ENCODE data around the gene WDR4. TPM values are rescaled to one million over a fixed set of nuclear protein-coding genes. Genes with fewer than 3 reads are reported as not detected.
"Not testable (repeated sequence)": the region's sequence is repeated elsewhere in the genome, so short reads cannot be mapped to it uniquely, and the experiment has no call there.

The WDR4 gene
- total RNA-seq, 1 experiment from 2014 or later, result 55.3 TPM

DNA sequence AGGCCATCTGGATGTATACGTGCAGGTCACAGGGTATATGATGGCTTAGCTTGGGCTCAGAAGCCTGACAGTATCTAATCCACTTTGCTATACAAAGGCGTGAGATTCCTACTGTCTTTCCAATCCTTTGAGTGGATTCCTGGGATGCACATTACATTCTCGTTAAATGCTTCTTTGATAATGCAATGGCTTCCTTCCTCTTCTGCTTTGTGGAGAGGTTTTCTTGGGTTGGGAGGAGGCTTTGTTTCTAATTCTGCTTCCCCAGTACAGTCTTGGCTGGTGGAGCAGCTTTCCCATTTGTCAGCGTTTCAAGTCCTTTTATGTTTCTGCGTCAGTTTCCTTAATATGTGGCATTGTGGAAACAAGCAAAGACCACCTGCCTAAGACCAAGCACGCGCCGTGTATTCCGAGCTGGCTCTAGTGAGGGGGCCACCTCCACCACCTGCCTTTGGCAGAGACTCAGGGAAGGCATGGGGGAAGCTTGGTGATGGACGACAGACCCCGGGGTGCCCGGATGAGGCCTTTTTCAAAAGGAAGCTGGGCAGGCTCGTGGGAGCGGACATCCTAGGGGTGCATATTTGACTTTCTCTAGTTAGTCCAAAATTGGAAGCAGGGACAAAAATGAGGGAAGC lies 72.7 kb downstream of the WDR4 start:
- H3K4me3 ChIP-seq (ENCODE audit: low read depth, low read length, poor library complexity, severe bottlenecking), result no peak overlapping the region
- H3K9me3 ChIP-seq (ENCODE audit: low read depth, low read length, poor library complexity, severe bottlenecking), result no peaks in the 10 kb centered on the region
- H3K36me3 ChIP-seq (ENCODE audit: insufficient read depth, low read length, poor library complexity, severe bottlenecking), result no peaks in the 10 kb centered on the region
- H3K27me3 ChIP-seq (replicated peaks; ENCODE audit: insufficient read depth, low read depth, low read length, poor library complexity), result no peaks in the 10 kb centered on the region
- peak; percentile 35 for DNase-seq (ENCODE audit: low spot score)
- no peaks in the 10 kb centered on the region for H3K4me1 ChIP-seq (ENCODE audit: insufficient read depth, low read length, poor library complexity, severe bottlenecking)
- TF ChIP-seq, protein P1, sequence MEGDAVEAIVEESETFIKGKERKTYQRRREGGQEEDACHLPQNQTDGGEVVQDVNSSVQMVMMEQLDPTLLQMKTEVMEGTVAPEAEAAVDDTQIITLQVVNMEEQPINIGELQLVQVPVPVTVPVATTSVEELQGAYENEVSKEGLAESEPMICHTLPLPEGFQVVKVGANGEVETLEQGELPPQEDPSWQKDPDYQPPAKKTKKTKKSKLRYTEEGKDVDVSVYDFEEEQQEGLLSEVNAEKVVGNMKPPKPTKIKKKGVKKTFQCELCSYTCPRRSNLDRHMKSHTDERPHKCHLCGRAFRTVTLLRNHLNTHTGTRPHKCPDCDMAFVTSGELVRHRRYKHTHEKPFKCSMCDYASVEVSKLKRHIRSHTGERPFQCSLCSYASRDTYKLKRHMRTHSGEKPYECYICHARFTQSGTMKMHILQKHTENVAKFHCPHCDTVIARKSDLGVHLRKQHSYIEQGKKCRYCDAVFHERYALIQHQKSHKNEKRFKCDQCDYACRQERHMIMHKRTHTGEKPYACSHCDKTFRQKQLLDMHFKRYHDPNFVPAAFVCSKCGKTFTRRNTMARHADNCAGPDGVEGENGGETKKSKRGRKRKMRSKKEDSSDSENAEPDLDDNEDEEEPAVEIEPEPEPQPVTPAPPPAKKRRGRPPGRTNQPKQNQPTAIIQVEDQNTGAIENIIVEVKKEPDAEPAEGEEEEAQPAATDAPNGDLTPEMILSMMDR (conservative IDR thresholded peaks at IDR 0.05; ENCODE audit: low read depth, low read length), result no peak
- no peak for TF ChIP-seq EZH2 (IDR thresholded peaks at IDR 0.05; ENCODE audit: borderline replicate concordance, low read depth, low read length, poor library complexity, severe bottlenecking)
- BruUV-seq (replicated peaks), result no TSS peak
- H3K27ac ChIP-seq (ENCODE audit: low read depth, low read length, poor library complexity, severe bottlenecking), result no peak overlapping the region
- intact Hi-C loops (cut with micrococcal nuclease; ENCODE audit: unreplicated experiment), result loop anchor here (10.0 kb wide), 1 partner anchor 62 kb away; no protein-coding TSS in a partner anchor
- POLR2A ChIA-PET (ENCODE audit: low non-redundant PET), result no interaction called here
- CTCF ChIA-PET, result no interaction called here

DNA sequence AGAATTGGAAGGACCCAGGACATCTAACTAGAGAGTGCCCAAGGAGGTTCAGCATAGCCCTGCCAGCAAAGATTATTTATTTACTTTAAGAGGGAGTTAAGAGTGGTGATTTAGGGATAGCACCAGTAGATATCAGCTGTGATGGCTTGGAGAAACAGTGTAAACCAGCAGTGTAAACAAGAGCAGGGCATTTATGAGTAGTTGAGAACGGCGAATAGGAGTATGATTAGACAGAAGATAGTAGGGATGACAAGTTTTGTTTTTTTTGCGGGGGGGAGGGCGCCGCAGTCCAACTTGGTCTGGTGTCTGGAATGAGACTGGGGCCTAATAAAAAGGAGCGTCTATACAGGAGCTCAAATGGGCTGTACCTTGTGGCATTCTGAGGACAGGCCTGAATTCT lies 77.7 kb downstream of the WDR4 start:
- H3K9me3 ChIP-seq (ENCODE audit: low read depth, low read length, poor library complexity, severe bottlenecking); H3K27ac ChIP-seq (ENCODE audit: low read depth, low read length, poor library complexity, severe bottlenecking); H3K4me3 ChIP-seq (ENCODE audit: low read depth, low read length, poor library complexity, severe bottlenecking); CTCF ChIA-PET; H3K4me1 ChIP-seq (ENCODE audit: insufficient read depth, low read length, poor library complexity, severe bottlenecking); POLR2A ChIA-PET (ENCODE audit: low non-redundant PET); H3K36me3 ChIP-seq (ENCODE audit: insufficient read depth, low read length, poor library complexity, severe bottlenecking); DNase-seq (ENCODE audit: low spot score); BruUV-seq (replicated peaks); H3K27me3 ChIP-seq (replicated peaks; ENCODE audit: insufficient read depth, low read depth, low read length, poor library complexity): not testable (repeated sequence)
- intact Hi-C loops (cut with micrococcal nuclease; ENCODE audit: unreplicated experiment), result loop anchor here (10.0 kb wide), 1 partner anchor 57 kb away; no protein-coding TSS in a partner anchor

DNA sequence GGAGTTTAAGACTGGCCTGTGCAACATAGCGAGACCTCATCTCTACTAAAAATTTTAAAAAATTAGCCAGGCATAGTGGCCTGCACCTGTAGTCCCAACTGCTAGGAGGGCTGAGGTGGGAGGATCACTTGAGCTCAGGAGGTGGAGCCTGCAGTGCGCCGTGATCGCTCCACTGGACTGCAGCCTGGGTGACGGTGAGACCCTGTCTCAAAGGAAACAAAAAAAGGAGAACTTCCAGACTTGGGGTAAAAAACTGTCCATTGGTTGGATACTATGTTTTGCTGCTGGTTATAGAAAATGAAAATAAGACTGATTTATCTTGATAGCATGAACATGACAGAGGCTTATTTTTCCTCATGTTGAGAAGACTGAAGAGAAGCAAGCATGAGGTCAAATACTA lies 79.4 kb downstream of the WDR4 start:
- intact Hi-C loops (cut with micrococcal nuclease; ENCODE audit: unreplicated experiment), result loop anchor here (10.0 kb wide), 1 partner anchor 55 kb away; no protein-coding TSS in a partner anchor
- H3K27ac ChIP-seq (ENCODE audit: low read depth, low read length, poor library complexity, severe bottlenecking), result no peak overlapping the region
- ChIA-PET CTCF (no interaction called here), POLR2A (ENCODE audit: low non-redundant PET) (no interaction called here)
- H3K27me3 ChIP-seq (replicated peaks; ENCODE audit: insufficient read depth, low read depth, low read length, poor library complexity), result no peaks in the 10 kb centered on the region
- H3K4me3 ChIP-seq (ENCODE audit: low read depth, low read length, poor library complexity, severe bottlenecking), result no peak overlapping the region
- TF ChIP-seq, protein P1 (conservative IDR thresholded peaks at IDR 0.05; ENCODE audit: low read depth, low read length), result no peak
- no peak for TF ChIP-seq EZH2 (IDR thresholded peaks at IDR 0.05; ENCODE audit: borderline replicate concordance, low read depth, low read length, poor library complexity, severe bottlenecking)
- DNase-seq (ENCODE audit: low spot score), result no peak
- no TSS peak for BruUV-seq (replicated peaks)
- H3K4me1 ChIP-seq (ENCODE audit: insufficient read depth, low read length, poor library complexity, severe bottlenecking), result no peaks in the 10 kb centered on the region
- no peaks in the 10 kb centered on the region for H3K36me3 ChIP-seq (ENCODE audit: insufficient read depth, low read length, poor library complexity, severe bottlenecking)
- H3K9me3 ChIP-seq (ENCODE audit: low read depth, low read length, poor library complexity, severe bottlenecking), result no peaks in the 10 kb centered on the region

DNA sequence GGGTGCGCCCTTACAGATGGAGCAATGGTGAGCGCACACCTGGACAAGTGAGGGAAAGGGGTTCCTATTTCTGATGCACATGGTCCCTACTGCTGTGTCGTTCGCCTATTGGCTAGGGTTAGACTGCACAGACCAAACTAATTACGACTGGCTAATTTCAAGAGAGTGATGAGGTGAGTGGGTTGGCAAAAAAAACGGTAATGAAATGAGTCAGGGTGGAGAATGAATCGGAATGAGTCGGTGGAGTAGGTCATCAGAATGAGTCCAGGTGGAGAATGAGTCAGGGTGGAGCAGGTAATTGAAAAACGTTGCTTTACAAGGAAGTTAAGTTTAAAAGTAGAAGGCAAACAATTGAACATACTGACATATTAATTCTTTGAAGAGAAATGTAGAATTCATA lies 79.8 kb downstream of the WDR4 start:
- no peak for DNase-seq (ENCODE audit: low spot score)
- Histone ChIP-seq H3K4me3 (ENCODE audit: low read depth, low read length, poor library complexity, severe bottlenecking) (no peak overlapping the region), H3K27me3 (replicated peaks; ENCODE audit: insufficient read depth, low read depth, low read length, poor library complexity) (no peaks in the 10 kb centered on the region), H3K9me3 (ENCODE audit: low read depth, low read length, poor library complexity, severe bottlenecking) (no peaks in the 10 kb centered on the region), H3K36me3 (ENCODE audit: insufficient read depth, low read length, poor library complexity, severe bottlenecking) (no peaks in the 10 kb centered on the region), H3K27ac (ENCODE audit: low read depth, low read length, poor library complexity, severe bottlenecking) (no peak overlapping the region), H3K4me1 (ENCODE audit: insufficient read depth, low read length, poor library complexity, severe bottlenecking) (no peaks in the 10 kb centered on the region)
- BruUV-seq (replicated peaks), result no TSS peak
- intact Hi-C loops (cut with micrococcal nuclease; ENCODE audit: unreplicated experiment), result no loop called here
- CTCF ChIA-PET, result no interaction called here
- TF ChIP-seq, protein P1 (conservative IDR thresholded peaks at IDR 0.05; ENCODE audit: low read depth, low read length), result no peak
- TF ChIP-seq EZH2 (IDR thresholded peaks at IDR 0.05; ENCODE audit: borderline replicate concordance, low read depth, low read length, poor library complexity, severe bottlenecking), result no peak
- POLR2A ChIA-PET (ENCODE audit: low non-redundant PET), result no interaction called here
